Effector memory CD8-positive, alpha-beta T cell (primary cell): ENCODE results near the gene STBD1.
"Not testable (repeated sequence)": the region's sequence is repeated elsewhere in the genome, so short reads cannot be mapped to it uniquely, and the experiment has no call there.

Experiments used
- ATAC-seq: fragments of 150-1000 bp; cut with Tn5 transposase; replicated peaks from 2 replicates; pipeline ENCODE4 v1.10.0; 2021; ENCODE audit warnings: mild to moderate bottlenecking, moderate library complexity
- DNase-seq, 3 experiments: peaks; one replicate each; pipeline ENCODE4 v3.0.0; 2021
- H3K27ac Mint-ChIP-seq, 2 donors: one replicate each; pipeline ENCODE4 v1.8.0; 2022; ENCODE audit warnings: mild to moderate bottlenecking in 2 of 2, mixed read lengths in 2 of 2, moderate library complexity in 2 of 2
- H3K27me3 Mint-ChIP-seq, 2 donors: one replicate each; pipeline ENCODE4 v1.8.0; 2022; ENCODE audit warnings: mixed read lengths in 2 of 2
- H3K36me3 Mint-ChIP-seq: one replicate; pipeline ENCODE4 v1.8.0; 2022; ENCODE audit warnings: mild to moderate bottlenecking, moderate library complexity, mixed read lengths; ENCODE audit not compliant: insufficient read depth
- H3K4me1 Mint-ChIP-seq, 2 donors: one replicate each; pipeline ENCODE4 v1.8.0; 2022; ENCODE audit warnings: low read depth in 2 of 2, mixed read lengths in 2 of 2
- H3K4me3 Mint-ChIP-seq, 2 donors: one replicate each; pipeline ENCODE4 v1.8.0; 2022; ENCODE audit warnings: mild to moderate bottlenecking in 2 of 2, mixed read lengths in 2 of 2, moderate library complexity in 2 of 2
- H3K9me3 Mint-ChIP-seq, 2 donors: one replicate each; pipeline ENCODE4 v1.8.0; 2022; ENCODE audit warnings: mixed read lengths in 2 of 2

STBD1 gene

DNA sequence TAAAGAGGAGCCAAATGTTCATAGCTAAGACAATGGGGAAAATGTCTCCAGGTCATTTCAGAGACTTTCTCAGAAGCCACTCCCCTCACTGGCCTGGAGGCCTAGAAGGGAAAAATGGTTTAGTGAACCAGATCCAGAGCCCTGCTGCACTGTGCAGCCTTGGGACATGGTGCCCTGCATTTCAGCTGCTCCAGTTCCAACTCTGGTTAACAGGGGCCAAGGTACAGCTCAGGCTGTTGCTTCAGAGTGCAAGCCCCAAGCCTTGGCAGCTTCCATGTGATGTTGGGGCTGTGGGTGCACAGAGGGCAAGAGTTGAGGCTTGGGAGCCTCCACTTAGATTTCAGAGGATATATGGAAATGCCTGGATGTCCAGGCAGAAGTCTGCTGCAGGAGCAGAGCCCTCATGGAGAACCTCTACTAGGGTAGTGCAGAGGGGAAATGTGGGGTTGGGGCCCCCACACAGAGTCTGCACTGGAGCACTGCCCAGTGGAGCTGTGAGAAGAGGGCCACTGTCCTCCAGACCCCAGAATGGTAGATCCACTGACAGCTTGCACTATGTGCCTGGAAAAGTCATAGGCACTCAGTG is 53.4 kb downstream of the STBD1 start:
- H3K27ac Mint-ChIP-seq, DNase-seq, H3K36me3 Mint-ChIP-seq, ATAC-seq, H3K4me3 Mint-ChIP-seq: not testable (repeated sequence)
- peaks cover 4 to 12% of the 10 kb centered on the region in 2 donors for H3K4me1 Mint-ChIP-seq
- peaks cover 15 to 18% of the 10 kb centered on the region in 2 donors for H3K9me3 Mint-ChIP-seq
- peaks cover 0 to 18% of the 10 kb centered on the region in 2 donors for H3K27me3 Mint-ChIP-seq
